HG03095 (cell line): Measurements from ENCODE around the gene CHST15.

Experiments used
- ATAC-seq: cut with Tn5 transposase; IDR thresholded peaks from one replicate; pipeline ENCODE4 v1.9.1; 2021; ENCODE audit warnings: moderate library complexity; ENCODE audit not compliant: unreplicated experiment

CHST15 gene

DNA sequence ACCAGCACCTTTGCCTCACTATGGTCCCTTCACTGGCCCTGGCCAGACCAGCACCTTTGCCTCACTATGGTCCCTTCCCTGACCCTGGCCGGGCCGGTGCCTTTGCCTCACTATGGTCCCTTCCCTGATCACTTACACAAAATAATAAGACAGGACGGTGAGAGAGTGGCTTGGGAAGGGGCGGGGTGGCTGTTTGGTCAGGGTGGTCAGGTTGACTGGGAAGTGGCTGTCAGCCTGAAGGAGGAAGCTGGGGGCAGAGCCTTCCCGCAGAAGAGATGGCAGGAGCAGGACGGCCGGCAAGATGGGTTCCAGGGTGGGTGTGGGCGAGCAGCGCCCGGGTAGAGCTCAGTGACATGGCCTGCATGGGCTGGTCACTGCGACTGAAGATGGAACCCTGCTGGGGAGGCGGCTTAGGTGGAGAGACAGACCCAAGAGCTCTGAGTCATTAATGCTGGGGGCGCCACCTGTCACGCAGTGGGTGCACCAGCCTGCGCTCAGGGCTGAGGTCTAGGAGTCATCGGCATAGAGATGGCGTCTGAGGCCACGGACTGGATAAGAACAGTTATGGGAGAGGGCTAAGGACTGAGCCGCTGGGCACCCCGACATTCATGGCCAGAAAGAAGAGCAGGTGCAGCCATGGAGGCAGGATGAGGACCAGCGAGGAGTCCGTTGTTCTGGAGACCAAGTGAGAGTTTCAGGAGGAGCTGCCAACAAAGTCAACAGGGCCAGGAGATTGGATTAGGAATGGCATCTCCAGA, 91.8 kb downstream of the CHST15 start:
- ATAC-seq: no peak

DNA sequence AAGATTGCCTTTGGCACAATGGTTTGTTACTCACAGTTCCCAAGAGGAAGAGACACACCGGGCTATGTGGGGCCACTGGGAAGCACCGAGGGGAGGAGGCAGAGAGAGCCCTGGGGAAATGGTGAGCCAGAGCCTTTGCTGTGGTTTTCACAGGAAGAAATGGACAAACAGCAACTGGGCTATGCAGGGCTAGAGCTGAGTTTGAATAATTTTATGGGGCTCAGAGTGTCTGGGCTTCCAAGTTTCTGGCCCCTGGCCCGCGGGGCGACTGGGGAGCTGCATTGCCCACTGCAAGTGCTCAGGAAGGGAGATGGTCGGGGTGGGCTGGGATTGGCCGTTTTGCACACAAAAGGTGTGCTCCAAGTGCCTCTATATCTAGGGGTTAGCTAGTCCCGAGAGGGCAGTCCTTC, 92.6 kb downstream of the CHST15 start:
- no peak for ATAC-seq

DNA sequence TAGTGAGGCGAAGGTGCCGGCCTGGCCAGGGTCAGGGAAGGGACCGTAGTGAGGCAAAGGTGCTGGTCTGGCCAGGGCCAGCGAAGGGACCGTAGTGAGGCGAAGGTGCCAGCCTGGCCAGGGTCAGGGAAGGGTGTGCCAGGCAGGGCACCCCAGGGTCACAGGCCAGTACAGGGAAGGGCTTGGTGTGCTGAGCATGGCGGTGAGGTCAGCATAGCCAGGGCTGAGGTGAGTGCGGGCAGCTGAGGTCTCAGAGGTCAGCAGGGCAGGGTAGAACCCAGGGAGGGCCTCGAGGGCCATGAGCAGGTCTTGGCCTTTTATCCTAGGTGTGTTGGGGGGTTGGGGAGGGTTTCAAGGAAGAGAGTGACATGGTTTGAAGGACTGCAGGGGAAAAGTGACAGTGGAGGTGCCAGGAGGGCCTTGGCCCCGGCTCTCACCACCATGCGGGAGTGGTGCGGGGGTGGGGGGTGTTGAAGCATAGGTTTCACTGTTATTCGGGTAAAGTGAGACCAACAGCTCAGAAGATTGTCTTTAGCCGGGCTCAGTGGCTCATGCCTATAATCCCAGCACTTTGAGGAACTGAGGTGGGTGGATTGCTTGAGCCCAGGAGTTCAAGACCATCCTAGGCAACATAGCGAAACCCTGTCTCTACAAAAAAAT, 93.3 kb downstream of the CHST15 start:
- no peak for ATAC-seq

DNA sequence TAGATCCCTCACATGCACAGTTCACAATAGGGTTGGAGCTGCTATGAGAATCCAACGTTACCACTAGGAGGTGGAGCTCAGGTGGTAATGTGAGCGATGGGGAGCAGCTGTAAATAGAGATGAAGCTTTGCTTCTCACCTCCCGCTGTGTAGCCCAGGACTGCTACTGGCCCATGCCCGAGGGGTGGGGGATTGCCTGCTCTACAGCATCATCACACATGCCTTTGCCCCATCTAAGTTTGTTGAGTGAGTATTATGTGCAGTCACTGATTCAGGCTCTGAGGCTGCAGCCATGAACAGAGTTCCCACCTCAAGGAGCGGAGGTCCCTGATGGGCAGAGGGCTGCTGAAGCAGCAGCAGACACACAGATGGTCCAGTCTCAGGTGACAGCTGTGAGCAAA, 94.1 kb downstream of the CHST15 start:
- ATAC-seq: no peak

DNA sequence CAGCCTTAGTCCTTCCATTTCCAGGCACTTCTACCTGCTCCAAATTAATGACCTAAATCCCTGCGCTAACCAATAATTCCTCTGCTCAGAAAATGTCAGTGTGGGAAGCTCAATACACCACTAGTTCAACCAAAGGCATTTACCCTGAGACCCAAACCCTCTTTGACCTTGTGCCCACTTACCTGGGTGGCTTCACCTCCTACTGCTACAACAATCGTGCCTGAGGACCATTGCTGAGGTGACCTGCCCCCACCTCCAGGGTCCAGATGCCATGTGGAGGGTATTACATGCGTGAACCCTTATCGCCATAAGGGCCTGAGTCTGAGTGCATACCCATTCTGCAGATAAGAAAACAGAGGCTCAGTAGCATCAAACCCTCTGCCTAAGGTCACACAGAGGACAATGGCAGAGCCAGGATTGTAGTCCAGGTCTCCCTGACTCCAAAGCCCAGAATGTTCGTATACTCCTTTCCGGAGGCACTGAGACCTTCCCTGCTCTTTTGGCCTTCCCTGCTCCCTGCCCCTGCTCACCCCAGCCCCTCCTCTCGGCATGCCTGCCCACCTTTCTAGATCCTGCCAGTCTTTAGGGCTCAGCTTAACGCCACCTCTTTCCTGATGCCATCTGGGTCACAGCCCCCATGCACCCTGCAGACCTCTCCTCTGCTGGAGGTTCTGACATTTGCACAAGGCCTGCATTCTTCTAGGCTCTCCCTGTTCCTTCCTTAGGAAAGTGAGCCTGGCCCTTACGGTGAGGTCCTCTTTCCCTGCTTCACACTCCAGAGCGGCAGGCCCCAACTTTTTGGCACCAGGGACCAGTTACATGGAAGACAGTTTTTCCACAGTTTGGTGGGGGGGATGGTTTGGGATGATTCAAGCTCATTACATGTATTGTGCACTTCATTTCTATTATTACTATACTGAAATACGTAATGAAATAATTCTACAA, 94.9 kb downstream of the CHST15 start:
- ATAC-seq: no peak

DNA sequence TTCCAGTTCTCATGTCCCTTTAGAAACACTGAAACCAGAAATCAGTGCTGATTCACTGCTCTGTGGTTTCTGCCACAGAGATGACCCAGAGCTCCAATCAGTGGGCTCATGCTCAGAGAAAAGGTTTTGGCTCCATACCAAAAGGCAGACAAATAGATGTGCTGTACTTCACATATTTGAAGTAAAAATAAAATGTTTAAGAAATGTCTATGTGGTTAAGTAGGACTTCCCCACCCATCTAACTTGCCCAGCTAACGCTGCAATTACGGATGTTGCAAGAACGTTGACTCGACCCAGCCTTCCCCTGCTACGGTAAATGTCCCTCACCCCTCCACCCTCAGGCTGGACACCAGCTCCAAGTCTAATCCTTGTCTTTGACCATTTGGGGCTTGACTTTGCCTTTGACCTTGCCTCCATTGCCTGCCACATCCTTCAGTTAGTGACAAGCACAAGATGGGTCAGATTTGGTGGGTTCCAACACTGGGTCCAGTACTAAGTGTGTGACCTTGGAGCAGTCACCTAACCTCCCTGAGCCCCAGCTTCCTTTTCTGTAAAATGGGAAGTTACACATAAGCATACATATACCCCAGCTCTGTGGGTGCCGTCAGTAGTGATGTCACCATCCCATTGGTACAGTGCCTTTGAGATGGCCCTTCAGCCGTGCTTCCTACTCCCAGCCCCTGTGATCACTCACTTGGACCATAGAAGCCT, 95.8 kb downstream of the CHST15 start:
- ATAC-seq: no peak

DNA sequence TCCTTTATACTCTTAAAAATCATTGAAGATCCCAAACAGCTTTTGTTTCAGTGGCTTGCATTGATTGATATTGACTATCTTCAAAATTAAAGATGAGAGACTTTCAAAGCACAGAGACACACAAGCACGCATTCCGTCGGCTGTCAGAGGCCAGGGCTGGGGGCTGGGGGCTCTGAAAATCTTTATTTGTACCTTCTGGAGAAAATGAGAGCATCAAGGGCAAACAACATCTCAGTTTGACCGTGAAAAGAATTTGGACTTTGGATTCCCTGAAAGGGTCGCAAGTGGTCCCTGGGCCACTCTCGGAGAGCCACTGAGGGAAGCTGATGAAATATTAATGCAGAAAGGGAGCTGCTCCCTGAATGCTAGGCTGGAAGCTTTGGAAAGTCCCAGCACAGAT, 96.4 kb downstream of the CHST15 start:
- ATAC-seq: no peak

DNA sequence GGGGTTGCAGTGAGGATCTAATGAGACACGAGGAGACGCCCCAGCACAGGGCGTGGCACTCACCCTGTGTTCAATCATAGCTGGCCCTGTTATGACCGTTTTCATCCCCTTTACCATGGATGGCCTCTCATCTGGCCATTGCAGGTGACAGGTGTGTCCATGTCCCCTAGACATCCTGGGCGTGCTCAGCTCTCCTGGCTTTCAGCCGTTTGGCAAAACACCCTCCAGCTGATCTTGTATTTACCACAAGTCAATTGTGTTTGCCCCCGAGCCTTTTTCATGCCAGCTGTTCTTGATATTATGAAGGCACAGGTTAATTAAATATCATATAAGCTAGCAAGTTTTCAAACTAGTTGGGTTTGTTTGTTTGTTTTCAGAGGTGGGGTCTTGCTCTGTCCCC, 97.1 kb downstream of the CHST15 start:
- no peak for ATAC-seq

DNA sequence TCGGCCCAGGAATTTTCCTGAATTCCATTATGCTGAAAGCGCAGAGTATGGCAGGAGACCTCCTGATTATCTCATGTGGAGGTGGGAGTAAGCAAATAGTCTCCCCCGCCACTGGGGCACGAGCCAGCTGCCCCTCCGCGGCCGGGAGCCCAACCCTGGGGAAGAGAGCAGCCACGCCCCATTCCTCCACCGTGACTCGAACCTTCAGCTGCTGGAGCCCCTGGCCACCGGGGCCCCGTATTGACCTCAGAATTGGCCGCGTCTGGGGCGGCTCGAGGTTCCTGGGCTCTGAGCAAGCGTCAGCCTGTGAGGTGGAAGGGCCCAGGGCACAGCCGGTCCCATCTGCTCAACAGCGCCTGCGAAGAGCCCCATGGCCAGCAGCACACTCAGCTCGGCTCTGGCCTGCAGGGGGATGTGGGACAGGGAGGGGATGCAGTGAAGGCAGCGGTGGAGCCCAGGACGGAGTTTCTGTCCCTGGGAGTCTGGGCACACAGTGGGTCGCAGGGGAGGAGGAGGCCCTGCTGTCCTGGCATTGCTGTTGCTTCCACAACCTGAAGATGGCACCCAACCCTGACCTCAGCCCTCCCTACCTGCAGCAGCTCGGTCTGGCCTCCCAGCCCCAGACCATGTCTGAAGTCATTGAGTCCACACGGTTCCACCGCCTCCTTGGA, 97.8 kb downstream of the CHST15 start:
- ATAC-seq: no peak

DNA sequence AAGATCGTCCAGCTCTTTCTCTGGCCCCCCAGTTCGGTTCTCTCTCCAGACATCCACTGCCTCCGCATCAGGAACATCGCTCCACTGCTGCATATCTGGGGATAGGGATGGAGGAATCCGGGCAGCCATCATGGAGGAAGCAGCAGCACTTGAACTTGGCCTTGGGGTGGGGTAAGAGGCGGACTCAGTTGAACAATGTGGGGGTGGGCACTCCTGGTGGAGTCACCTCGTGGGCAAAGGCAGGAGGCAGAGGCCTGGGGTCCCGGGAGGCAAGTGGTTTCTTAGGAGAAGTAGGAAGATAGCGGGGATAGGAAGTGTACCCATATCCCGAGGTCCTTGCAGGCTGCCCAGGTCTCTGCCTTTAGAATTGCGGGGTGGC, 98.3 kb downstream of the CHST15 start:
- ATAC-seq: no peak

DNA sequence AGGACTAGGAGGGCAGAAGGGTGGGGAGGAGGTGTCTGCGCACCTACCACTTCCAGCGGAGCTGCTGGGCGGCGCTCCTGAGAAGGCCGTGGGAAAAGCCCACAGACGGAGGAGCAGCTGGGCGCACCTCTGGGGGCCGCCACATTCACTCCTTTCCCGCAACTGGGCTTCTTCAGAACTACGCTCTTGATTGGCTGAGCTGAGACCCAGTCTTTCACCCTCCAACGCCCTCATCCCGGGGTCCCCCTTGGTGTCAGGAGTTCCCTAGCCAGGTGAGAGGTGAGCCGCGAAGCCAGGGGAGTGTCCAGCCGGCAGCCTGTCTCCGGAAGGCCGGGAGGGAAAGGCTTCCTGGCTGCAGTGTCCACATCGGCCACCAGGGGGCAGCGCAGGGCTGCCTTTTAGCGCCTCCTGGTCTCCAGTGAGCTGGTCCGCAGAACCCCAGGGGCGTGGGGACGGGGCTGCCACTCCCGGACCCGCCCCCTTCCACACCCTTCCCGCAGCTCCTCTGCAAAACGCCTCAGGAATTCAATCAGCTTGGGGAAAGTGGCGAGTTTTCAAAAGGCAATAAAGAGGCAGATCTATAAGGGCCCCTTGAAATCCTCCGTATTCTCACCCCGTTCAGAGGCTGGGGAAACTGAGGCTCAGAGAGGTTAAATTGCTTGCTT, 98.8 kb downstream of the CHST15 start:
- no peak for ATAC-seq

DNA sequence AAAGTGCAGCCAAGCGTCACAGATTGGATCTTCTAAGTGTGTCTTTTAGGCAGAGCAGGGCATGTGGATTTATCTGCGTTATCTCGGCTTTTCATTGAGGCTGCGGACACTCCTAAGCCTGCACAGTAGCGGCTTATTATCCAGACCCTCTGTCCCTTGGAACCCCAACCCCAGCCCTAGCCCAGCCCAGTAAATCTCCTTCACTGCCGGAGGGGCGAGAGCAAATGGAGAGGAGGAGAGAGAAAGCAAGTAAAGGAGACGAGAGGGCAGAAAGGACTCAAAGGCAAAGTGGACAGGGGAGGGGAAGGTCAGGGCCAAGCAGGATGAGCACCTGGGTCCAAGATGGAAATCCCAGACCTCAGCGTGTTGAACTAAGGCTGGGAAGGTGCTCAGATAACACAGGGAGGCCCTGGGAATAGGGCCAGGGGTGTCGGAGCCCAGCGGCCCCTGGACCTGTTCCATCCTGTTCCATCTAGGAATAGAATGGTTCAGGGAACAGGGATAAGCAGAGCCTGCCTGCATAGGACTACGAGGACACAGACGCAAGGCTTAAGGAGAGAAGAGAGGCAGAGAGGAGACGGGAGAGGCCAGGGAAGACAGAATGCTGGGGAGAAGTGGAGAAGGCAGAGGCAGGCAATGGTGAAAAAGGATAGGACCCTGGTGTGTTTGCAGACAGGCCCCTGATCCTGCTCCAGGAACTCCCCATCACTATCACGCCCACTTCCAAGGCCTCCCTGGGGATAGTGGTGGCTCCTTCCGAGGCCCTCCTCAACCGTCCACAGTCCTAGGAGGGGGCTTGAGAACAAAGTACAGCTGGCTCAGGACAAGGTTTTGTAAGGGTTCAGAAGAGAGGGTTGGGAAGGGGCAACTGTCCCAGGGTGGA, 99.6 kb downstream of the CHST15 start:
- no peak for ATAC-seq

DNA sequence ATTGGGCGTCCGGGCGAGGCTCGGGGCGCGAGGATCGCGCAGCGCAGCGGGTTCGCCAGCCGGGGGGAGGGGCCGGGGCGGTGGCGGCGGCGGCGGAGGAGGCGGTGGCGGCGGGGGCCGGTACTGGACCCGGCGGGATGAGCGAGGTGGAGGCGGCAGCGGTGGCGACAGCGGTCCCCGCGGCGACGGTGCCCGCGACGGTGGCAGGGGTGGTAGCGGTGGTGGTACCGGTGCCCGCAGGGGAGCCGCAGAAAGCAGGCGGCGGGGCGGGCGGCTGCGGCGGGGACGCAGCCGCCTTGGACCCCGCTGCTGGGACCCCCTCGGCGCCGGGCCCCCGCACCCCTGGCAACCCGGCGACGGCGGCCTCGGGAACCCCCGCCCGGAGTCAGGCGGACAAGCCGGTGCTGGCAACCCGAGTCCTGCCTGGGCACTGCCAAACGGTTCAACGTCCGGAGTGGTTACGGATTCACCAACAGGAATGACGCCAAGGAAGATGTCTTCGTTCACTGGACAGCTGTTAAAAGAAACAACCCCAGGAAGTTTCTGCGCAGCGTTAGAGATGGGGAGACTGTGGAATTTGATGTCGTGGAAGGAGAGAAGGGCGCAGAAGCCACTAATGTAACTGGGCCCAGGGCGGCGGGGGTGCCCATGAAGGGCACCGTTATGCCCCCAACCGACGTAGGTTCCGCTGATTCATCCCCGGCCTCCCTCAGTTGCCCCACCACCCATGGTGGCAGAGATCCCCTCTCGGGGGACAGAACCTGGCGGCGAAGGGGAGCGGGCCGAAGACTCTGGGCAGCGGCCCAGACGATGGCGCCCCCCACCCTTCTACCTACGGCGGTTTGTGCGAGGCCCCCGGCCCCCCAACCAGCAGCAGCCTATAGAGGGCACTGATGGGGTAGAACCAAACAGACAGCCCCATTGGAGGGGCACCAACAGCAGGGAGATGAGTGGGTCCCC, 101.5 kb downstream of the CHST15 start:
- no peak for ATAC-seq

DNA sequence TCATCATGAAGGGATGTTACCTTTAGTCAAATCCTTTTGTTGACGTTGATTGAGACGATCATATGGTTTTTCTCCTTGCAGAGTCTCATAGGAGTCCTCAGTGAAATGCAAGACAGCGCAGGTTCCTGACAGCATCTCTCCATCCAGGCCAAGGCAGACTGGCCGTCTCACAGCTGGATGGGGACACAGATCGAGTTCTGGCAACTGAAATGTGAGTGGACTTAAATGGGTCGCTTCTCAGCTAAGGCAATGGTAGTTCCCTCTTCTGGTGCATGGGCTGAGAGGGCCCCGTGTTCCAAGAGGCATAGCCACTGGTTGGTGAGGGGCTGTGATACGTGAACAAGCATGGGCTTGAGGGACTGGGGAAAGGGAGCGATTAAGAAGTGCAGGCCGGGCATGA, 102.5 kb downstream of the CHST15 start:
- no peak for ATAC-seq

DNA sequence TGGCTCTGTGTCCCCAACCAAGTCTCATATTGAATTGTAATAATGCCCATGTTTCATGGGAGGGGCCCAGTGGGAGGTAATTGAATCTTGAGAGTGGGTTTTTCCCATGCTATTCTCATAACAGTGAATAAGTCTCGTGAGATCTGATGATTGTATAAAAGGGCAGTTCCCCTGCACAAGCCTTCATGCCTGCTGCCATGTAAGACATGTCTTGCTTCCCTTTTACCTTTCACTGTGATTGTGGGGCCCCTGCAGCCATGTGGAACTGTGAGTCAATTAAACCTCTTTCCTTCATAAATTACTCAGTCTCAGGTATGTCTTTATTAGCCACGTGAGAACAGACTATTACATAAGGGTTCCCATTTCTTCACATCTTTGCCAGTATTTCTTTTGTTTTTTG, 104.7 kb downstream of the CHST15 start:
- ATAC-seq: no peak

DNA sequence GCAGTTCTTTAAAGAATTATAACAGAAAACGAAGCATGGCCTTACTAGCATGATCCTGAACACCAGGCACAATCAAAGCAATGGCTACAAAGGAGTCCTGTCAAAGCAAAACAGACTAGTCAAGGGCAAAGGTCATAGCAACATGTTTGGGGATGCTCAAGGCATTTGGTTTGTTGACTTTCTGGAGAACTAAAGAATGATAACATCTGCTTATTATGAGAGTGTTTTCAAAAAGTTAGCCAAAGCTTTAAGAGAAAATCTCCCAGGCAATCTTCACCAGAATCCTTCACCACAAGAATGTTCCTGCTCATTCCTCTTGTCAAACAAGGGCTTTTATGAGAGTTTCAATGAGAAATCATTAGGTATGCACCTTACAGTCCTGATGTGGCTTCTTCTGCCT, 106.7 kb downstream of the CHST15 start:
- no peak for ATAC-seq

DNA sequence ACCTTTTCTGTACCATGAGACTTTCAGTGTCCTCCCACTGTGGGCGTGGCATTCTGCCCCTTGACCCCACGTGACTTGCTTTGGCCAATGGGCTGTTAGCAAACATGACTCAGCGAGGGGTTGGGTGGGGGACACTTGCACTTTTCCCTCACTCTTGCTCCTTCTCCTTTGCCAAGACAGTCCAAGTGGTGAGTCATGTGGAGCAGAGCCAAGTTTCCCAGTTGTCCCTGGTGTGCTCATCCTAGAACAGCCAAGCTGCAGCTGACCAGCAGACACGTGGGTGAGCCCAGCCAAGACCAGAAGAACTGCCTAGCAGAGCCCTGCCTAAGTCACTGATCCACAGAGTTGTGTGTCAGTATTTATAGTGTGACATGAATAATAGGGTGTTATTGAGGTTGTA, 119.0 kb downstream of the CHST15 start:
- ATAC-seq: no peak
